ENCODE data around the gene PALLD.
"Not testable (repeated sequence)": the region's sequence is repeated elsewhere in the genome, so short reads cannot be mapped to it uniquely, and the experiment has no call there.

Gene PALLD

DNA sequence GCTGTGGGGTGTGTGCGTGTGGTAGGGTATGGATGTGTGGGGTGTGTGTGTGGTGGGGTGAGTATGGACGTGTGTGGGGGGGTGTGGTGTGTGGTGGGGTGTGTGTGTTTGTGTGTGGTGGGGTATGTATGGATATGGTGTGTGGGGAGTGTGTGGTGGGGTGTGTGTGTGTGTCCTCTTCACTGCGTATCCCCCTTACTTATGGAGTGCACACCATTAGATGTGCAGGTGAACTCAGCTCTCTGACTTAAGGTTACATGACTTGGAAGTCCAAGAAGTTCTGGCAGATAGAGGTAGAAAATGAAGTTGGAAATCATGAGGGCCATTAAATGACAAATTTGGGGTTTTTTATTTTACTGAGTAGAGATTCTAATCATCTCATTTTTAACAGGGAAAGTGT, 182.5 kb downstream of the PALLD start:
- no peak for DNase-seq

DNA sequence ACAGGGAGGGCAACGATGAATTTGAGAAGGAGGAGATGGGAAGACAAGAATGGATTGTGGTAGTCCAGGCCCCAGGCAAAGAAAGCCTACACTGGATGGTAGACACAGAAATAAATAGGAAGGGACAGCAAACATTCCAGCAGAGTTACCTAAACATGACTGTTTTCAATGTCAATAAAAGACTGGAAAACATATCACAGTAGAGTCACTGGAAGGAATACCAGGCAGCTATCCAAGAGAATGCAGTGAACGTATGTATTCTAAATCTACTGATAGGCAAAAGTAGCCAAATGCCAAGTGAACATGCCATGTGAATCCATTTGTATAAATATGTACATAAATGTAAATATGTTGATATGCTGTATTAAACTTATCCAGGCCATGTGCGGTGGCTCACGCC, 183.0 kb downstream of the PALLD start:
- no peak for DNase-seq

DNA sequence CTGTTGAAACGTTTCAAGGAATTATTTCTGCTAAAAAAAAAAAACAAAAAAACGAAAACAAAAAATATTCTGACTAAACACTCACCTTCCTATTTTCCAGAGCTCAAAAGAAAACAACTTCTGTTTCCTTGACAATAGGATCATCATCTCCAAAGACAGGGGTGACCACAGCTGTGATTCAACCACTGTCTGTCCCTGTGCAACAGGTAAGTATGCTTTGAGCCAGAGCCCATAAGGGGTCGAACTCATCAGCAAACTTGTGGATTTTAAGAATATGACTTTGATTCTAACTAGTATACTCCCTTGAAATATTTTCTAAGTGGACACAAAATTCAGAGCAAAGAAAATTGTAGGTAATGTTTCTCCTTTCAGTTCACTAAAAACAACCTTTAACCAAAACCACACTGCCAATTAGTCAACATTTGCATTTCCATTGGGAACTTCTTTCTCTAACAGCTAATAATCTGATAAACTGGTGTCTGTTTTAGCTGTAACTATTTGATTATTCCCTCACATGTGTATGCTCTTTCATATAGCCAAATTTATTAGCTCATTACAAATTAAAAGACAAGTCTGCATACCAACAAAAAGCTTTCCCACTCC, 186.1 kb downstream of the PALLD start:
- no peak for DNase-seq

DNA sequence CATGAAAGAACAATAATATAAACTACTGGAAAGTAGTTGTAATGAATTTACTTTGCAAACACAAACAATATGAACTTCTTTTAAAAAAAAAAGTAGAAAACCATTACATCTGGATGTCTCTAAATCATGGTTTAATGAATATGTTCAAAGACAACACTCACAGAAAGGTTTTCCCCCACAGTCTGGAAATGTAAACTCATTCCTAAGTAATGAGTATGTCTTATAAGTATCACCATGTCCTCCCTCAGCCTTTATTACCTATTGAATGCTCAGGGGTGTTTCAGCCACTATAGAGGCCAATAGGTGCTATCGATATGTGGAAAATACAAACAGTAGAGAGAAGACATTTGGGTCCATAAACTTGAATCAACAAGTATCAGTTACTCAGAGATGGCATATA, 186.7 kb downstream of the PALLD start:
- no peak for DNase-seq

DNA sequence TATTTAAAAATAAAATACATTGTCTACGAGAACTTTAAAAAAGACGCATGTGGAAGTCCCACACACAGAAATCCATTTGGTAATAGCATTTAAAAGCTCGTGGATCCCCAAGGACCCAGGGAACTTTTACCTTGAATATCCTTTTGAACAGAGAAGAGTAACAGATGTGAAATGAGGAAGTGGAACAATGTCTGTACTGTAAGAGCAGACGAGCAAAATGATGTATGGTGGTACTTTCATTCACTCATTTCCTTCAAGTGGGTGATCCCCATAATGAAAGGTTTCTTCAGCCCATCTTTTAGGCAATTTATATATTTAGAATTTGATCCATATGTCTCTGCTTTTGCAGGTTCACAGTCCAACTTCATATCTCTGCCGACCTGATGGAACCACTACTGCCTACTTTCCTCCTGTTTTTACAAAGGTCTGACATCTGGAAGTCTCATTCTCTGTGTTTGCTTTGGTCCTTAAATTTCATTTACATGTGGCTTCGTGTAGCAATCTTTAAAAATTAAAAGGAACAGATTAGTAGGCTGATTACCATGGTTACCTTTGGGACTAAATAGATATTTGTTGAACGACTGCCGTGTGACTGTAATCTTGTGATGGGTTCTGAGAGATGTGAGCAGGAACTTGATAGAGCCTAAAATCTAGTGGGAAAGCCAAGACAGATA, 188.4 kb downstream of the PALLD start:
- DNase-seq: no peak

DNA sequence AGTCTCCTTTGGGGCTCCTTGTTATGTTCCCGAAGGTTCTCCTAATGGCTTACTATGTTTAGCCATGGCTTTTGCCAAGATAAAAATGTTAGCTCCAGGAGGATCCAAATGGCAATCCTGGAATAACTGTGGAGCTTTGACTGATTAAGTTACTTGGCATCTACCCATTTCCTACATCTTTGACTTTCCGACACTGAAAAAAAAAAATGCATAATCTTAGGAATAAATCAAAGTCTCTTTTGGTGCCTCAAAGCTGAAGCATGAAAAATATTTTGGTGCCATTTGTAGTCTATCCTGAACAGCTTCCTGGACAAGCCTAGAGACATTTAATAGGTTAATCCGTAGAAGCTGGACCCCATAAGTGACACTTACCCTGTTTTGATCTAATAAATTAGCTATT, 191.7 kb downstream of the PALLD start:
- no peak for DNase-seq

DNA sequence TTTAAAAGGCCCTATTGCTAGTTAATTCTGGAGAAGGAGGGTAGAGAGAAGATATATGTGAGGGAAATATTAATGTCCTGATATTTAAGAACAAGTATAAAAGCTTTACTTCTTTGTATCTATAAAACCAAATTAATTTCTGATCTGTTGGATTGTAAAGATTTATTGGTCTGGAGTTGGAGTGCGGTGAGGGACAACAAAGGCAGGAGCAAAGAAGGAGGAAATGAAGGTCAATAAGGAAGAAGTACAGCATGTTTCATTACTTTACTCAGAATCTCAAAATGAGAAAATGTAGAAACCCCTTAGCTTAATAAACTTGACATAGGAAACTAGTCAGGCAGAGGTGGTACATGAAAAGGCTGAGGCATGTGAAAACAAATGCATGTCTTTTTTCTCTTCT, 192.9 kb downstream of the PALLD start:
- no peak for DNase-seq

DNA sequence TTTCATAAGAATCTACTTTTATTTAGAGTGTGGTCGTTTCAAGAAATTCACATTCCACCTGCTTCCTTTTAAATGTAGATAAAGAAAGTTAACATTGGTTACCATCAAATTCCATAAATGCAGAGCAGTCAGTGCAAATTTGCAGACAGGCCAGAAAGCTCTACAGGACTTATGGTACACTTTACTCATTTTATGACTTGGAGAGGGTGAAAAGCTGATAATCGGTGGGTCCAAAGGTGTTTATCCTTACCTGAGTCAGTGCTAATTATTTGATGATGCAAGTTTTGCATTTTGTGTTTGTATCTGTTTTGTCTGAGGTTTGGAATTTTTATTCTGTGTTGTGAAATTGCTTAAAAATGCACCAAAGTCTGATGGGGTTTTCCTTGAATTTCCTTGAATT, 193.3 kb downstream of the PALLD start:
- no peak for DNase-seq

DNA sequence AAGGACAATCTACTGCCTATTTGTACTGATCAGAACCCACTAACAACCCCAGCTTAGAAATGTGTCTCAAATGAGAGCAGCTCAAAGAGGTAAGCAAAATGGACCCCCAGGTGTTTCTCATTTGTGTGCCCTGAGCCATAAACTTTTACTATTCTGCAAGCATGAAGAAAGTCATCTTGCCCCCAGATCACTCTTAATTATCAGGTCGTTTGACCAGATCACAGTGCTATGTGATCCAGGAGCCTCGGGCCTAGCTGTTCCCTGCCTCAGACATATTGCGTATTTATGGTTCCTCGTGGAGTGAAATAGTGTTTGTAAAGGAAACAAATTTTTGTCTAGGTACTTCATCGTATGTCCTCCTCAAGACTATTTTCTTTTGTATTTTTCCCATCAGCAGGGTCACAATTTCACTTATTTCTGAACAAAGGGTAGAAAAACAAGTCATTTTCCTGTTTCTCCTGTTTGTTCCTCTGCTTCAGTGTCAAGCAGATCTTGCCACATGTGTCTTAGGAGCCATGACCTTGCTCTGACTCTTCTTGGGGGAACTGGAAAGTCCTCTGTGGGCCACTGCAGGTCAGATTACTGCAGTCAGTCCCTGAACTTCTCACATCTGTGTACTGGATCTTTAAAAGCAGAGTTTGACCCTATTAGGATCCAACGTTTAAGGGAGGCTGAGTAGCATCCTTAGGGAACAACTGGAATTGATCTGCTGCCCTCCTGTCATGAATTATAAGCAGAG, 194.9 kb downstream of the PALLD start:
- DNase-seq: no peak

DNA sequence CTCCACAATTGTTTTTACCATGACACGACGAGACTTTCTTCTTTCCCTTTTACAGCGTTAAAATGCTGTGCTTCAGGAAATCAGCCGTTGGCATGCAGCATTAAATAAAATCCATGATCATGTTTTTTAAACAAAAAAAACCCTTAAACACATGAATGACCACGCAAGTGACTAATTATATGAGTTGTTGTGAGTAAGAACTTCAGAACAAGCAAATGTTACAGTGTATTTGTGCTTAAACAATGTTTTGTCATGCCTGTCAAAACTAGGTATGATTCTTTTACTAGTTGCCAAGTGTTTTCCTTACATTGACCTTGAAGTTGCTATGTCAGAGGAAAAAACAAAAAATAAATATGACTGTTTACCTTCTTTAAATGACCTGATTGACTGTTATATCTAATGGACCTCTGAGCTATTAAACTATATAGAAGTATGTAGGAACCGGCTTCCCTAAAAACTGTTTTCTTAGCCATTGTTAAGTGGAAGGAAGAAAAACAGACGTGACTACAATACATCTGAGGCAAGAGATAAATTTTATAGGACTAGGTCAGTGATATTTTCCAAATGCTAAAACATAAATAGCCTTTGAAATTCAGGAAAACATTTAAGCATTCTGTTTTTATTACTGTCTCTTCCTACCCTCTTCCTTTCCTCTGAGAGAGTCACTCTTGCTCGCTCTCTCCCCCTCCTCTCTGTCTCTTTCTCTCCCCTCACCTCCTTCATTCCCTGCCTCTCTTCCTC, 197.1 kb downstream of the PALLD start:
- DNase-seq: no peak

DNA sequence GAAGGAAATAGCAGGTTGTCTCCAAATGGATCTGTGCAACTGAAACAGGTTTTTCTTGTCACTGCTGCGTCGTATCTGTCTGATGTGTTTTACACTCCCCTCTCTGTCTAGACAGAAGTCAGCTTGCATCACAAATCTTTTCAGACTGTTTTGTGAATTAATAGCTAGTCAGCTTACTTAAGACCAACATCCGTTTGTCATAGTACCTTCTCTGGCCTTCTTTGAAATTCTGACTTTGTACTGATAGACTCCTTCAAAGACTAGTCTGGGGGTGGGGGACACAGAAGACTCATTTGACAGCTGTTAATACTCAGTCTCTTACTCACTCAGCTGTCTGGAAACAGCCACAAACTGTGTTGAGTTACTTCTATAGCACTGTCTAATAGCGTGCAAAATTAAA, 197.8 kb downstream of the PALLD start:
- no peak for DNase-seq

DNA sequence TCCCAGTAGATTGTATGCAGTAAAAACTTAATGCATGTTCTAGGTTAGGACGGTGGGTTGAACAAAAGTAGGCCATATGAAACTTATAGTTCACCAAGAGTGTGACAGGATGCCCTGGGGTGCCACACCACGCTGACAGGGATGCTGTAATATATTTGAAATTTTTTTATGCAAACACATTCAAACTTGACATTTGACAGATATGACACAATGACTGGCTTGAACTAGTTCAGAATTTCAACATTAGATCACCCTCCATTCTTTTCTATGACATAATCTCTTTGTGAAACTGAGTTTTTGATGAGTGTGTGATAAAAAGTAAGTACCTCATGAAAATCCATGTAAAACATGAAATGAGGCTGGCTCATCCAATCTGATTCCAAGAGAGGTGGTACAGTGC, 198.4 kb downstream of the PALLD start:
- no peak for DNase-seq

DNA sequence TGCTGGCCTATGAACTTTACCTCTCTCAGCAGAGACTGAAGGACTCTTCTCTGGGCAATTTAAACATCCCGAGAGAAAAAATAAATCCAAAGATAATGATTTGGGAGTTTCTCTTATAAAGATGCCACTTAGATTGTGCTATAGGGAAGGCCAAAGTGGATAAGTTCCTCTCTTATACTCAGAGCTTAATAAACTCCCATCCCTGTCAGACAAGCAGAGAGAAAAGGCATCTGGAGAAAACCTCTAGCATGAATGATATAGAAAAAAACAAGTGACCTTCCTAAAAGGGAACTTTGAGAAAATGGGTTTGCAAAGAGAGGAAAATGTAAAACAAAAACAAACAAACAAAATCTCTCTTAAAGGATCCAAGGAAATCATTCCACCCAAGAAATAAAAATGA, 199.4 kb downstream of the PALLD start:
- DNase-seq: no peak

DNA sequence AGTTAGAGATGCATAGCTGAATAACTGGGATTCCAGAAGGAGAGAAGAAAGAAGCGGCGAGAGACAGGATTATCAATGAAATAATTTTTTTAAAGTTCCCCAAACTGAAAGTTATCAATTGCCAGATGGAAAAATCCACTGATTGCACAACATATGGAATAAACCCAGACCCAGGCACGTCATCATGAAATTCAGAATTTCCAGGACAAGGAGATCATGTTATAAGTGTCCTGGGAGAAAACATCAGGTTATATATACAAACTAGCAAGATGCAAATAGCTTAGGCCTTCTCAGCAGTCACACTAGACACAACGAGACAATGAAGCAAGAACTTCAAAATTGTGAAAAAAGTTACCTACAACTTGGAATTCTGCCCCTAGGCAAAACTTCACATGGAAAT, 200.0 kb downstream of the PALLD start:
- DNase-seq: no peak

DNA sequence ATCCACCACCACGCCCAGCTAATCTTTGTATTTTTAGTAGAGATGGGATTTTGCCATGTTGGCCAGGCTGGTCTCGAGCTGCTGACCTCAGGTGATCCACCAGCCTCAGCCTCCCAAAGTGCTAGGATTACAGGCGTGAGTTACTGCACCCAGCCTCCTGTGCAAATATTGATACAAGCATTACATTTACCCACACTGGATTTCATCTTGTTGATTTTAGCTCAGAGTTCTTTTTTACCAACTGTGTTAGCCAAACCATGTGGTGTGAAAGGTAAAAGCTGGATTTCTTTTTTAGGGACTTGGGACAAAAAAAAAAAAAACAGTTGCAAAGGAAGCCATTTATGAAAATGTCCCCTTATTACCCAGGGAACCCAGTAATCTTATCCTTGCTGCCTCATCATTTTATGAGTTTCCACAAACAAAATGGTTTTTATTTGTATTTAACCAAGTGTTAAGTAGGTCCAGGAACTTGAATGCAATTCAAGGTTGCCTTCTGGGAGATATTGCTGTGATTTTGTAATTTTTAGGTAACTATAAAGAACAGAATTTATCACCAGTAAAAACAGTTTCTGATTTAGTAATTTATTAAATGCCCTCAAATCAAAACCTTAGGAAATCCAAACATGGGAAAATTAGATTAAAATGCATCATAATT, 202.5 kb downstream of the PALLD start:
- DNase-seq: no peak

DNA sequence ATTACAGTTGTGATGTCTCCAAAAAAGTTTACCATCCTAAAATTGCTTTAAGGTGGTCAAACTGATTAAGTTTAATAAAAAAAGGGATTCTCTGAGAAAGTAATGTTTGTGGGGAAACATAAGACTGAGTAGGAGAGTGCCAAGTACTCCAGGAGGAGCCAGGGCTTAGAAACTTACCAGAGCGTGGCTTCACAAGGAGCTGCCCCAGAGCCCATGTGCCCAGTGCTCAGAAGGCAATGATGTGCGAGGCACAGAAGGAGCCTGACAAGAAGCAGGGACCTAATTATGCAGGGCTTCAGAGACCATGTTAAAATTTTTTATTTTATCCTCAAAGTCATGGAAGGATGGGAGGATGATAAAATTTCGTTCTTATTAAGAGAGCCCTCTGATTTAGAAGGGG, 204.2 kb downstream of the PALLD start:
- no peak for DNase-seq

DNA sequence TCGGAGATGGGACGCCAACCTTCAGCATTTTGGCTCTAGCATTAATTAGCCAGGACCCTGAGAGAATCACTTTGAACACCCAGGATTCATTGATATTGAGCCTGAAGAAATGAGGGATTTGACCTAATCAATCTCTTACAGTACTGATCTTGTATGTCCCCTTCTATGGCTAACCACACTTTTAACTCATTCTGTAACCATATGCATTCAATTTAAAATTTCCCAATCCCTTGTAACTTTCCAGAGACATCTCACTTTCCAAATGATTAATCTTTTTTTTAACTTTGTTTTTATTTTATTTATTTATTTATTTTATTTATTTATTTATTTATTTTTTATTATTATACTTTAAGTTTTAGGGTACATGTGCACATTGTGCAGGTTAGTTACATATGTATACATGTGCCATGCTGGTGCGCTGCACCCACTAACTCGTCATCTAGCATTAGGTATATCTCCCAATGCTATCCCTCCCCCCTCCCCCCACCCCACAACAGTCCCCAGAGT, 205.8 kb downstream of the PALLD start:
- not testable (repeated sequence) for DNase-seq

DNA sequence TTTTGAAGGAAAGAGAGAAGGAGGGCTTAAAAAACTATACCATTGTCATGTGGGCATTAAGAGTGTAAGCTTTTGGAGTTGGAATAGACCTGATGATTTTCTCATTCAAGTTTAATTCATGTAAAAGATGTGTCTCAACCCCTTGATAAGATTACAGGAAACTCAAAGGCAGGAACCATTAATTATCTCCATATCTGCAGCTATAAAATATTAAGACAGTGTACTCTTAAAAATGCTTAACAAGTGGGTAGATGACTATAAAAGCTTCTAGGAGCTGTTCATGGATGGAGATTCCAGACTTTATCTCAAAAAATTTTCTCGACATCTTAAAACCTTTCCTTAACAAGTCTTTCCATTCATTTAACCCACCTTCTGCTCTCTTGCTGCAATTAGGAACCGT, 208.3 kb downstream of the PALLD start:
- no peak for DNase-seq

DNA sequence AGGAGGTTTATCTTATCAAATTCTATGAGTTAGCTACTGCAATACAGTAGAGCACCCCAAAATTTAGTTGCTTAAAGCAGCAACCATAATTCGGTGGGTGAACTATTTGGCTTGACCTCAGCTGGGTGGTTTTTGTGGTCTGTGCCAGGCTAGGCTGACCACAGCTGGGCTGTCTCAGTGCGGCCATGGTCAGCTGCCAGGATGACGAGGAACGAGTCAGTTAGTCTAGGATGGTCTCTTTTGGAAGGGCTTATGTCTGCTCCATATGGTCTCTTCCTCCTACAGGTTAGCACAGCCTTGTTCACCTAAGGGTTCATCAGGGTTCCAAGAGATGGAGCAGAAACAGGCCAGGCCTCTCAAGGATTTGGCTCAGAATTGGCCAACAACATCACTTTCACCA, 210.4 kb downstream of the PALLD start:
- no peak for DNase-seq

DNA sequence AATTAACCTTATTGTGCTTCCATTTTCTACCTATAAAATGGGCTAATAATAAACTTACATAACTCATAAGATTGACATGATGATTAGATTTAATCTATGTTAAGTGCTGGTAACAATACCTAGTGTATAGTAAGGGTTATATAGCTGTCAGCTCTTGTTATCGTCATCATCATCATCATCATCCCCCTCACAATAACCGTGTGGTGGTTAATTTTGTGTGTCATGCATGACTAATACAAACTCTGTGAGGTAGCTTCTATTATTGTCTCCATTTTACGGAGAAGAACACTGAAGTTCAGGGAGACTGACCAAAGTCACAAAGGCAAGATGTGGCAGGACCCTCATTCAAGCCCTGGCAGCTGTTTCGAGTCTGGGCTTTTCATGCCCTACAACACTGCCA, 211.3 kb downstream of the PALLD start:
- DNase-seq: no peak

DNA sequence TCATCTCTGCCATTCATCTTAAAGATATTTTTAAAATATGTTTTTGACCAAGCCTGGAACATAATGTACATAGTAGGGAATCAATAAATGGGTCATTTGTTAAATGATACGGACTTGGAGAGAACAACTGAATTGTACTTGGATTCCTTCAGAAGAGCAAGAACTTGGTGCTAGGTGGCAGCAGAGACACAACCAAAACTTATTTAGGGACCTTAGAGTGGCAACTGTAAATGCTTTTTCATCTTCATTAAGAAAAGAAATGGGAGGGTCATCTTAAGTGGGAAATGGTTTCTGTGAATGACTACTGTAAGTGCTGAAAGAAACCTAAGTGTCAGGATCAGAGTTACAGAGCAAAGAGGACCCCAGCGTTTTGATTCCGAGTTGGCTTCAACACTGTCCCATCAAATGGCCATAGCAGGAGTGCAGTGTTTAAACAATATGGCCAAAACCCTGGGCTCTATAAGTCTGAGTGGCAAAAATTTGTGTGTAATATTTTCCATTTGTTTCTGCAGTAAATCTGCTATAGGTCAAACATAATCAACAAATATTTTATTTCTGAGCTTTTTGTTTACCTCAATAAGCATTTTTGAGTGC, 213.6 kb downstream of the PALLD start:
- DNase-seq: no peak

All from activated CD8-positive, alpha-beta memory T cell treated with anti-CD3 and anti-CD28 coated beads, Interleukin-2, amount 50 U/mL, for 4 hours (primary cell).